Activated naive CD4-positive, alpha-beta T cell treated with anti-CD3 and anti-CD28 coated beads for 36 hours (primary cell): ENCODE data around the gene ACSS1. TPM values are rescaled to one million over a fixed set of nuclear protein-coding genes. Genes with fewer than 3 reads are reported as not detected.

ENCODE experiments used
- CTCF ChIA-PET: fragments of 350-600 bp; sonication (Branson Sonifier 250); formaldehyde crosslinking; loops from one replicate; lab custom pipeline; 2021; ENCODE audit warnings: antibody characterized with exemption; lab: Charles Lee
- DNase-seq: peaks from one replicate; pipeline ENCODE4 v3.0.0-alpha.2; 2020
- H3K27ac Mint-ChIP-seq: one replicate; pipeline ENCODE4 v1.8.0; 2021; ENCODE audit warnings: mild to moderate bottlenecking, mixed read lengths
- H3K27me3 Mint-ChIP-seq: one replicate; pipeline ENCODE4 v1.8.0; 2021; ENCODE audit warnings: low read depth, mixed read lengths
- H3K36me3 Mint-ChIP-seq: one replicate; pipeline ENCODE4 v1.8.0; 2021; ENCODE audit warnings: low read depth, mixed read lengths
- H3K4me1 Mint-ChIP-seq: one replicate; pipeline ENCODE4 v1.8.0; 2021; ENCODE audit warnings: low read depth, mixed read lengths
- H3K4me3 Mint-ChIP-seq: one replicate; pipeline ENCODE4 v1.8.0; 2021; ENCODE audit warnings: mild to moderate bottlenecking, moderate library complexity, mixed read lengths
- H3K9me3 Mint-ChIP-seq: one replicate; pipeline ENCODE4 v1.8.0; 2021; ENCODE audit warnings: mixed read lengths
- intact Hi-C: fragments of 100-400 bp; cut with micrococcal nuclease; formaldehyde crosslinking; loops from one replicate; pipeline ENCODE4 v1.15.1; 2023
- total RNA-seq, 2 experiments: library from RNA; stranded (reverse); gene quantifications; one replicate each; pipeline ENCODE4 v1.2.3, GENCODE V29; 2021

The ACSS1 gene
- total RNA-seq, 2 experiments from 2014 or later: 9.4 to 10.1 TPM

- no peak for DNase-seq
- intact Hi-C loops: no loop called here
- H3K27me3 Mint-ChIP-seq: peaks cover 43% of the 10 kb centered on the region
- CTCF ChIA-PET: interaction anchor here (0.5 kb wide), 1 partner anchor 672 kb away, joined by 3 read pairs; no protein-coding TSS in a partner anchor
- no peak overlapping the region for H3K4me3 Mint-ChIP-seq
- H3K27ac Mint-ChIP-seq: no peak overlapping the region
- H3K36me3 Mint-ChIP-seq: peaks cover 2% of the 10 kb centered on the region
- H3K9me3 Mint-ChIP-seq: no peaks in the 10 kb centered on the region
- H3K4me1 Mint-ChIP-seq: peaks cover 41% of the 10 kb centered on the region
These were observed 28.0 kb upstream of the ACSS1 start for GRCh38 chr20:25085756-25086495.

- CTCF ChIA-PET: interaction anchor here (0.8 to 1.0 kb wide), 2 partner anchors 94 to 112 kb away, joined by 3 read pairs; no protein-coding TSS in a partner anchor
- H3K27me3 Mint-ChIP-seq: peaks cover 53% of the 10 kb centered on the region
These were observed 26.8 kb upstream of the ACSS1 start for GRCh38 chr20:25084626-25085187.

GRCh38 chr20:25083773-25084625, 26.1 kb upstream of the ACSS1 start:
- CTCF ChIA-PET: interaction anchor here (0.8 to 1.0 kb wide), 3 partner anchors 17 to 113 kb away, joined by 3 read pairs; no protein-coding TSS in a partner anchor
- Mint-ChIP-seq H3K4me3 (no peak overlapping the region), H3K27ac (no peak overlapping the region), H3K9me3 (no peaks in the 10 kb centered on the region), H3K36me3 (peaks cover 2% of the 10 kb centered on the region), H3K27me3 (peaks cover 59% of the 10 kb centered on the region), H3K4me1 (peaks cover 30% of the 10 kb centered on the region)
- no peak for DNase-seq
- intact Hi-C loops: no loop called here

More at GRCh38 chr20:25084626-25085187, 26.8 kb upstream of the ACSS1 start:
- Mint-ChIP-seq H3K27ac (no peak overlapping the region), H3K9me3 (no peaks in the 10 kb centered on the region), H3K36me3 (peaks cover 2% of the 10 kb centered on the region), H3K4me1 (peaks cover 31% of the 10 kb centered on the region), H3K4me3 (no peak overlapping the region)
- intact Hi-C loops: no loop called here
- no peak for DNase-seq

GRCh38 chr20:25083141-25083772, 25.3 kb upstream of the ACSS1 start:
- H3K27ac Mint-ChIP-seq: no peak overlapping the region
- H3K36me3 Mint-ChIP-seq: peaks cover 2% of the 10 kb centered on the region
- DNase-seq: no peak
- H3K9me3 Mint-ChIP-seq: no peaks in the 10 kb centered on the region
- H3K4me3 Mint-ChIP-seq: no peak overlapping the region
- intact Hi-C loops: no loop called here
- CTCF ChIA-PET: interaction anchor here (0.8 kb wide), 1 partner anchor 17 kb away, joined by 3 read pairs; no protein-coding TSS in a partner anchor
- peaks cover 66% of the 10 kb centered on the region for H3K27me3 Mint-ChIP-seq
- peaks cover 30% of the 10 kb centered on the region for H3K4me1 Mint-ChIP-seq

- no peak overlapping the region for H3K27ac Mint-ChIP-seq
- CTCF ChIA-PET: no interaction called here
- H3K9me3 Mint-ChIP-seq: no peaks in the 10 kb centered on the region
- H3K4me3 Mint-ChIP-seq: no peak overlapping the region
- peaks cover 32% of the 10 kb centered on the region for H3K4me1 Mint-ChIP-seq
- peak; percentile 31 for DNase-seq
- peaks cover 2% of the 10 kb centered on the region for H3K36me3 Mint-ChIP-seq
- intact Hi-C loops: loop anchor here (1.0 kb wide), 1 partner anchor 97 kb away; no protein-coding TSS in a partner anchor
- H3K27me3 Mint-ChIP-seq: peaks cover 70% of the 10 kb centered on the region
These were observed 24.5 kb upstream of the ACSS1 start for GRCh38 chr20:25082498-25082873.

- CTCF ChIA-PET: no interaction called here
- Mint-ChIP-seq H3K36me3 (peaks cover 2% of the 10 kb centered on the region), H3K27ac (no peak within 1 kb of the TSS), H3K4me3 (no peak within 1 kb of the TSS), H3K4me1 (peaks cover 33% of the 10 kb centered on the region), H3K9me3 (no peaks in the 10 kb centered on the region), H3K27me3 (peaks cover 74% of the 10 kb centered on the region)
- DNase-seq: no peak
- intact Hi-C loops: loop anchor here (1.0 kb wide), 1 partner anchor 97 kb away; no protein-coding TSS in a partner anchor
These were observed 24.0 kb upstream of the ACSS1 start, which contains the start of gene VSX1 for GRCh38 chr20:25081730-25082497. Gene VSX1, minus strand, starts transcription at chr20:25082141. Its CDS starts 45 bp downstream, at chr20:25082096.

GRCh38 chr20:25081065-25081729, 23.3 kb upstream of the ACSS1 start:
- CTCF ChIA-PET: no interaction called here
- H3K4me1 Mint-ChIP-seq: peaks cover 35% of the 10 kb centered on the region
- intact Hi-C loops: no loop called here

GRCh38 chr20:25079171-25079570, 21.2 kb upstream of the ACSS1 start:
- DNase-seq: no peak
- H3K9me3 Mint-ChIP-seq: no peaks in the 10 kb centered on the region
- intact Hi-C loops: no loop called here
- peaks cover 2% of the 10 kb centered on the region for H3K36me3 Mint-ChIP-seq
- no peak overlapping the region for H3K4me3 Mint-ChIP-seq
- peaks cover 25% of the 10 kb centered on the region for H3K4me1 Mint-ChIP-seq
- CTCF ChIA-PET: interaction anchor here (0.9 to 1.8 kb wide), 3 partner anchors 10 to 99 kb away, joined by 3 to 10 read pairs (median 9); no protein-coding TSS in a partner anchor
- no peak overlapping the region for H3K27ac Mint-ChIP-seq
- peaks cover 62% of the 10 kb centered on the region for H3K27me3 Mint-ChIP-seq

More at GRCh38 chr20:25081065-25081729, 23.3 kb upstream of the ACSS1 start:
- Mint-ChIP-seq H3K36me3 (peaks cover 2% of the 10 kb centered on the region), H3K27me3 (peaks cover 75% of the 10 kb centered on the region), H3K27ac (no peak overlapping the region), H3K4me3 (no peak overlapping the region), H3K9me3 (no peaks in the 10 kb centered on the region)
- DNase-seq: peak; percentile 68

GRCh38 chr20:25078662-25079061, 20.7 kb upstream of the ACSS1 start:
- intact Hi-C loops: no loop called here
- Mint-ChIP-seq H3K4me3 (no peak overlapping the region), H3K27me3 (peaks cover 58% of the 10 kb centered on the region), H3K27ac (no peak overlapping the region), H3K9me3 (no peaks in the 10 kb centered on the region), H3K36me3 (peaks cover 2% of the 10 kb centered on the region), H3K4me1 (peaks cover 22% of the 10 kb centered on the region)
- no peak for DNase-seq
- CTCF ChIA-PET: interaction anchor here (0.9 to 1.8 kb wide), 4 partner anchors 11 to 104 kb away, joined by 3 to 10 read pairs (median 6); no protein-coding TSS in a partner anchor

- intact Hi-C loops: no loop called here
- CTCF ChIA-PET: interaction anchor here (1.1 to 1.8 kb wide), 3 partner anchors 12 to 105 kb away, joined by 3 to 10 read pairs (median 9); no protein-coding TSS in a partner anchor
- peaks cover 2% of the 10 kb centered on the region for H3K36me3 Mint-ChIP-seq
- peak; percentile 23 for DNase-seq
- no peak overlapping the region for H3K4me3 Mint-ChIP-seq
- H3K27me3 Mint-ChIP-seq: peaks cover 56% of the 10 kb centered on the region
- H3K27ac Mint-ChIP-seq: no peak overlapping the region
- H3K9me3 Mint-ChIP-seq: no peaks in the 10 kb centered on the region
- H3K4me1 Mint-ChIP-seq: peaks cover 17% of the 10 kb centered on the region
These were observed 19.8 kb upstream of the ACSS1 start for GRCh38 chr20:25077610-25078169.
